HG02678 (cell line): ENCODE data around the gene DNMT3B.

Experiments used
- ATAC-seq: cut with Tn5 transposase; IDR thresholded peaks from one replicate; pipeline ENCODE4 v1.9.1; 2021; ENCODE audit warnings: mild to moderate bottlenecking, moderate library complexity; ENCODE audit not compliant: unreplicated experiment

The DNMT3B gene

DNA sequence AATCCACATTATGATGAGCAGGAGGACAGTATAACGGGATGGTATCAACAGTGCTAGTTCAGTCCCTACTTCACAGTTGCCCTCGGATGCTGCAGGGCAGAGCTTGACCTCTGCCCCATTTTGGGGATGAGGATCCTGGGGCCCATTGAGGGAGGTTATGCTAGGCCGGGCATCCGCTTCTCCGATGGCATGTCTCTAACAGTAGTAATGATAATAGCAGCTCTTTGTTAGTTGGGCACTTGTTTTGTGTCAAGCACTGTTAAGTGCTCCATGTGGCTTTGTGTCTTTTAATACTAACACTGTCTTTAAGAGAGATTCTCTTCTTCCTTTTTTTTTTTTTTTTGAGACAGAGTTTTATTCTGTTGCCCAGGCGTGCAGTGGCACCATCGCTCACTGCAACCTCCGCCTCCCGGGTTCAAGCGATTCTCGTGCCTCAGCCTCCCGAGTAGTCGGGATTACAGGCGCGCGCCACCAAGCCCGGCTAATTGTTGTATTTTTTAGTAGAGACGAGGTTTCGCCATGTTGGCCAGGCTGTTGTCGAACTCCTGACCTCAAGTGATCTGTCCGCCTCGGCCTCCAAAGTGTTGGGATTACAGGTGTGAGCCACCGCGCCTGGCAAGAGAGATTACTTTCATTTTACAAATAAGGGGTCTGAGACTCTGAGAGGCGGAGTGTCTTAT lies 58.7 kb downstream of the DNMT3B start:
- ATAC-seq: no peak

DNA sequence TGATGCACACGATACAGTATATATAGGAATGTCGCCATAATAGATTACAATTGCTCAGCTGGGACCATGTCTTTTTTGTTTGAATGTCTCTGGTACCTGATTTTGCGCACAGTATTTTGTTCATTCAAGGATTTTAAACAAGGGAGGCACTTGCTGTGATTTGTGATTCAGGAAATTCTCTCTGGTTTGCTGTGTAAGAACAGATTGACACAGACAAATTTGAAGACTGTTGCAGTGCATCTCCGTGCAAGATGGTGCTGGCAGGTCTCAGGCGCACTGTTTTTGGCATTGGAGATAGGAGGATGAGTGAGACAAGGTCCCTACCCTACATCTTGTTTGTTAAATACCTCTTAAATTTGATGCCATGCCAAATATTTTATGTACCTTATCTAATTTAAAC lies 60.0 kb downstream of the DNMT3B start:
- no peak for ATAC-seq

- ATAC-seq: no peak
Observed at GRCh38 chr20:32823078-32823477, 60.9 kb downstream of the DNMT3B start.

- no peak for ATAC-seq
Observed at GRCh38 chr20:32823737-32824588, 61.8 kb downstream of the DNMT3B start.

- no peak for ATAC-seq
Observed at GRCh38 chr20:32828029-32828680, 66.0 kb downstream of the DNMT3B start.

DNA sequence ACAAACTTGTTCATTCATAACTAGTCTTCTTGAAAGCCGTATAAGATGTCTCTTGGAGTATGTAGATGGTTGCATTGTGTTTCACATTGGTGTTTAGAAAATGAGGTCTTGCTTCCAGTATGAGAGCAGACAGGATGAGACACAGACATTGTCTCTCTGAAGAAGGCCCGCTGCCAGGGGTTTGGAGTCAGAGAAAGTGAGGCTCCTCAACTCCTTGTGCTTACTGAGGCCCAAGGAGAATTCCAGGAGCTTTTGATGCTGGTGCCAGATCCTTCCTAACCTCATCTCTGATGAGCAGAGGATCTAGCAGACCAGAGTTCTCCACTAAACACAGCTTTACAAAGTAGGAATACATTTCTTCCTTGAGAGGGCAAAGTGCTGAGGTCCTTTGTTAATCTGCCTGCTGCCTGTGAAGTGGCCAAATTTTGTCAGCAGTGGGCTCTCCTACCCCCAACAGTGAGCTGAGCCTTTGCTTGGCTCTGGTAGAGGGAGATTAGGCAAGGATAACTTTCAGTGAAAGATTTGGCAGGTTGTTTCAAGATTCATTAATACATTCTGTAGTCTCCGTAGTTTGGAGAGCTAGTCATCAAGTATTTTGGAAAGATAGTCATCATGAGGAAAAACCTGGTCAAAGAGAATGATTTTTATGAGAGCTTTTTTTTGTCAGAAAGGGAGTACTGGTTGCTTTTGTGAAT lies 67.3 kb downstream of the DNMT3B start:
- ATAC-seq: no peak

DNA sequence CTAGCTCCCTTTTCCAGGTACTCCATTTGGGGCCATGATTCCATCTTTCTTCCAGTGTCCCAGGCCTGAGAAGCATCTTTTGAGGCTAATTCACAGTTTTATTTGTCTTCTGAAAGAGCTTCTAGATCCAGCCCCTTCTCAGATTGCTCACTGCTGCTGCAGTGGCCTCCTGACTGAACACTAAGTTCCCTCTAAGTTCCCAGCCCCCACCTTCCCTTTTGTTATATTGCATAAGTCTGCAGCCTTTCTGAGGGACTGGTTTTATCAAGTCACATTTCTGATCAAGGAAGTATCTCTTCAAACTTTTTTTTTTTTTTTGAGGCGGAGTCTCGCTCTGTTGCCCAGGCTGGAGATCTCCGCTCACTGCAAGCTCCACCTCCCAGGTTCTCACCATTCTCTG lies 68.3 kb downstream of the DNMT3B start:
- ATAC-seq: no peak

- no peak for ATAC-seq
Observed at GRCh38 chr20:32831982-32832381, 69.8 kb downstream of the DNMT3B start.

- ATAC-seq: no peak
Observed at GRCh38 chr20:32832664-32833063, 70.5 kb downstream of the DNMT3B start.

GRCh38 chr20:32834972-32835371 lies 72.8 kb downstream of the DNMT3B start:
- ATAC-seq: no peak

DNA sequence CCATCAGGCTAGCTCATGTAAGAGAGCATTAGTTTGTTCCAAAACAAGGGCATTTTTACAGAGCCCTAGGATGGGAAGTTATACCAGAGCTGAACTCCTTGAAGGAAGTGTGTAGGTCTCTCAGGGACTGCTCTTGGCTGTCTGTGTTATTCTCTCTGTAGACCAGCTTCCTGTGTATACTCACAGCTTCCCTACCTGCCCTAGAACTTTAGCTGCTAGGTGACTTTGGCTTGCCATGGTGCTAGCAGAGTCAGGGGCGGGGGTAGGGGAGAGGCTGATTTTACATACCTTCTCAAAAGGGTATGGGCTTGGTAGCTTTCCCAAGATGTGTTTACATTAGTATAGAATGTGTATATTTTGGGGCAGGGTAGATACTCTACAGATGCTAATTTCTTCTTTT lies 75.0 kb downstream of the DNMT3B start:
- no peak for ATAC-seq

DNA sequence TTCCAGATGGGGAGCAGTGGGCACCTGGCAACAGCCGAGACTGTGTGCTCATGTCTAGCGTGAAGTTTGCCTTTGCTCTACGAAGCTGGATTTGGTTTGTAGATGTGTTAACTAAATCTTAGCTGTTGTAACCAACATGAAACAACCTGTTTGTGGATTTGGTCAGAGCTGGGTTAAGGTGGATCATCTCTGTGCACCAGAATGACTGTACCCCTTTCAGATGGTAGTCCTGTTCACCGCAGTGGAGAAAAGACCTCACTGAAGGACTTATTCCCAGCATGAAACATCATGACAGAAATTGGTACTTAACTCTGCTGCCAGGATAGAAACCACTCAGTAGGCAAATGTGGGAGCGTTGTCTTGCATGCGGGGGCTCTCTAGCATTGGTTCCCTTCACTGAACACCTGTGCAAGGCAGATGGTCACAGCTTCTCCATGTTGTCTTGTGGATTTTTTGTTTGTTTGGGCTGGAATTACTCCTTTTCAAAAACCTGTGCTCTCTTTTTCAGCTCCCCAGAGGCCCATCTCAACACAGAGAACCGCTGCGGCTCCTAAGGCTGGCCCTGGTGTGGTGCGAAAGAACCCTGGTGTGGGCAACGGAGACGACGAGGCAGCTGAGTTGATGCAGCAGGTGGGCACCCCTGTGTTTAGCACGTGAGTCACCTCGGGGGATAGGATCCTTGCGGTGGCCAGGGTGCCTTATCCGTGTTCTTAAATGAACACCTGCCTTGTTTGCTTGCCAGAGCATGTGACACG lies 77.2 kb downstream of the DNMT3B start:
- no peak for ATAC-seq

DNA sequence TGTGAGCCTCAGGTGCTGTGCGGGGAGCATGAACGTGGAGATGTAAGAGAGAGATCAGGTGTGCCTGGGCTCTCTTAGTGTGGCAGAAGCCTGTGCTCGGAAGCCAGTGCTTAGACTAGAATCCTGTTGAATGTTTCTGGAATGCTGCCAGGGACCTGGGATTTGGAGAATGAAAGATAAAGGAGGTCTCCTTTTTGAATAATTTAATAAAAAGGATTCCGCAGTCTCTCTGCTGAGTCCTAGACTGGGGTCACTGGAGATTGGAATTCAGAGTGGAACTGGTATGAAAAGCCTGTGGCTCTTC lies 77.7 kb downstream of the DNMT3B start:
- no peak for ATAC-seq

DNA sequence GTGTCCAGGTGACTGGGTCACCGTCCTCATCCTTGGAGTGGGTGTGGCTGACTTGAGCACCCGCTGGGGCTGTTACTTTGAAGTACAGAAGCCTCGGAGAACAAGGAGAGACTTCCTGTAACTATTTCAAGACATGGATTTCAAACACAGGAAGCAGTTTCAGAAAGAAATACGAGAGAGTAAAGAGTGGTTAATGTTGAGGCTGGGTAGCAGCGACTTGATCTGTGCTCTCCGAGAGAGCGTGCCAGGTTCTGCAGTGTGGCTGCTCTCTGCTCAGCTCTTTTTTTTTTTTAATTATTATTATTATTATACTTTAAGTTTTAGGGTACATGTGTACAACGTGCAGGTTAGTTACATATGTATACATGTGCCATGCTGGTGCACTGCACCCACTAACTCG lies 79.0 kb downstream of the DNMT3B start:
- no peak for ATAC-seq

GRCh38 chr20:32841632-32842031 lies 79.4 kb downstream of the DNMT3B start:
- ATAC-seq: no peak

DNA sequence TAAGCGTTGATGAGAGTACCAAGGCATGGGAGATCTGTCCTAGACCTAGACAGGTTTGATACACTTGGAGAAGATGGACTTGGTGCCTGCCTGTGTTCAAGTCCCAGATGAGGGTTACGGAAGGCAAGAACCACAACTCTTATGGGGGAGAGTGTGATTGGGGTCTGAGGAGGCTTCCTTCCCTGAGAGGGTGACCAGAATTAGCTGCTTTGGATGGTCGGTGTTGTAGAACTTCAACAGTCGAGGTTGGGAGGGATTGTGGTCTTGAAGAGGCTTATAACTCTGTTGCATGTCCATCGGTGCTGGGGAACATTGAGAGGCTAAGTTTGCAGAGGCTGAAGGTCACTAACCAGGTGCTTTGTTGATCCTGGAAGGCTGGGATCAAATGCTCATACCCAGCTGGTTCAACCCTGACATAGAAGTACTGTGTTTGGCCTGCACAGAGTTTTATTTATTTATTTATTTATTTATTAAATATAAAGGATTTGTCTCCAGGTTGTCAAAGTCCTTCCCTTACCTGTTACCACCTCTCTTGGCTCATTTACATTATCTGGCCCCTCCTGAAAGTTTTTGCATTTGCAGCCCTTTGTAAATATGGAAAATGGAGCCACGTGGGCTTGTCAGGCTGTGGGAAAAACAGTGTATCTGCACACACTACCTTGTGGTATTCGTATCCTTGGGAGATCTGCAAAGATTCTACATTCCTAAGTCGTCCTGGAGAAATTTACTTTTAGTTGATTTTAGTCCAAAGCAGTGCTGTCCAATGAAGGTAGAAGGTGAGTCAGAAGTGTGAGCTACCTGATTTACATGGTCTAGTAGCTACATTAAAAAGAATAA lies 80.7 kb downstream of the DNMT3B start:
- no peak for ATAC-seq

GRCh38 chr20:32845786-32846185 lies 83.6 kb downstream of the DNMT3B start:
- ATAC-seq: no peak

DNA sequence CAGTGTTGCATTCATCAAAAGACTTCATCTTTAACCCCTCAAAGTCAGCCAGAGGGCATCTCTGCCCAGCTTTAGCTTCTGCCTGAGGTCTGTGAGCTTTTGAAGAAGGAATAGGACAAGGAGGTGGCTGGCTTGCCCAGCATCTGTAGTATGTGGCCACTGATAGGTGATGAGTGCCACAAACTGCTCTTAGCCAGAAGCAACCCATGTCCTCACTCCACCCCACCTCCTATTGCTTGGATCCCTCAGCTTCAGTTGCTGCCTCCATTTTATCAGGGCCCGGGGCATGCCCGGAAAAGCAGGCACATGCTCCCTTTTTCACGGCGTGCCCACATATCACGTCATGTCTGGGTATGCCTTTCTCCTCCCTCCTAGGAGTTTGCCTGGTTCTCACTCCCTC lies 84.7 kb downstream of the DNMT3B start:
- ATAC-seq: no peak

DNA sequence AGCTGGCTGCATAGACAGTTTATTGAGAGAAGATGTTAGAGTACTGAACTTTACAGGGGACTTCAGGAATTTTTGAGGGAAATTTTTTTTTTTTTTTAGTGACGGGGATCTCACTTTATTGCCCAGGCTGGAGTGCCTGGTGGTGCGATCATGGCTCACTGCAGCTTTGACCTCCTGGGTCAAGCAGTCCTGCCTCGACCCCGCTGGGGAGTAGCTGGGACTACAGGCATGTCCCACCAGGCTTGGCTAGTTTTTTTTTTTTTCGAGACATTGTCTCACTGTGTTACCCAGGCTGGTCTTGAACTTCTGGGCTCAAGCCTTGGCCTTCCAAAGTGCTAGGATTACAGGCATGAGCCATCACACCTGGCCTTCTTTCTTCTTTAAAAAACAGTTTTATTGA lies 85.8 kb downstream of the DNMT3B start:
- no peak for ATAC-seq

- ATAC-seq: no peak
Observed at GRCh38 chr20:32848846-32849245, 86.7 kb downstream of the DNMT3B start.
